ENCODE measurements around the gene PCGF3. TPM values are rescaled to one million over a fixed set of nuclear protein-coding genes. Genes with fewer than 3 reads are reported as not detected.
"Not testable (repeated sequence)": the region's sequence is repeated elsewhere in the genome, so short reads cannot be mapped to it uniquely, and the experiment has no call there.

PCGF3 gene
- total RNA-seq, 1 donor from 2014 or later: 50.3 TPM

GRCh38 chr4:717601-718320, 12.1 kb downstream of the PCGF3 start:
- ATAC-seq: peak; percentile 11
- no peak for DNase-seq (ENCODE audit: low spot score)
- intact Hi-C loops (cut with DNase I): no loop called here

- no peak for DNase-seq (ENCODE audit: low spot score)
- intact Hi-C loops (cut with DNase I): no loop called here
- ATAC-seq: peak; percentile 9
Observed at GRCh38 chr4:718460-718859, 12.8 kb downstream of the PCGF3 start.

- intact Hi-C loops (cut with DNase I): no loop called here
Observed at GRCh38 chr4:720111-720860, 14.7 kb downstream of the PCGF3 start.

GRCh38 chr4:721261-722168, 15.9 kb downstream of the PCGF3 start:
- intact Hi-C loops (cut with DNase I): no loop called here

More at GRCh38 chr4:720111-720860, 14.7 kb downstream of the PCGF3 start:
- no peak for DNase-seq (ENCODE audit: low spot score)
- no peak for ATAC-seq

GRCh38 chr4:722169-722725, 16.6 kb downstream of the PCGF3 start:
- ATAC-seq (no peak), DNase-seq (ENCODE audit: low spot score) (no peak)
- intact Hi-C loops (cut with DNase I): no loop called here

More at GRCh38 chr4:721261-722168, 15.9 kb downstream of the PCGF3 start:
- DNase-seq (ENCODE audit: low spot score): no peak
- peak; percentile 43 for ATAC-seq

GRCh38 chr4:722851-723360, 17.3 kb downstream of the PCGF3 start:
- DNase-seq (ENCODE audit: low spot score) (no peak), ATAC-seq (no peak)
- intact Hi-C loops (cut with DNase I): no loop called here

- DNase-seq (ENCODE audit: low spot score) (no peak), ATAC-seq (peak; percentile 22)
- intact Hi-C loops (cut with DNase I): no loop called here
Observed at GRCh38 chr4:723751-724530, 18.3 kb downstream of the PCGF3 start.

- DNase-seq (ENCODE audit: low spot score) (no peak), ATAC-seq (no peak)
- intact Hi-C loops (cut with DNase I): no loop called here
Observed at GRCh38 chr4:725391-726234, 20.0 kb downstream of the PCGF3 start.

GRCh38 chr4:726235-726787, 20.7 kb downstream of the PCGF3 start:
- intact Hi-C loops (cut with DNase I): no loop called here
- DNase-seq (ENCODE audit: low spot score) (no peak), ATAC-seq (peak; percentile 29)

- DNase-seq (ENCODE audit: low spot score) (no peak), ATAC-seq (peak; percentile 74)
- intact Hi-C loops (cut with DNase I): no loop called here
Observed at GRCh38 chr4:726838-727237, 21.2 kb downstream of the PCGF3 start.

GRCh38 chr4:727576-727975, 21.9 kb downstream of the PCGF3 start:
- no peak for ATAC-seq
- no peak for DNase-seq (ENCODE audit: low spot score)
- intact Hi-C loops (cut with DNase I): no loop called here

GRCh38 chr4:729336-730315, 24.0 kb downstream of the PCGF3 start:
- no peak for DNase-seq (ENCODE audit: low spot score)
- ATAC-seq: no peak
- intact Hi-C loops (cut with DNase I): no loop called here

- no peak for ATAC-seq
Observed at GRCh38 chr4:730511-730910, 24.9 kb downstream of the PCGF3 start.

GRCh38 chr4:730946-731904, 25.6 kb downstream of the PCGF3 start:
- intact Hi-C loops (cut with DNase I); DNase-seq (ENCODE audit: low spot score); ATAC-seq: not testable (repeated sequence)

More at GRCh38 chr4:730511-730910, 24.9 kb downstream of the PCGF3 start:
- no peak for DNase-seq (ENCODE audit: low spot score)
- intact Hi-C loops (cut with DNase I): no loop called here

- intact Hi-C loops (cut with DNase I); DNase-seq (ENCODE audit: low spot score); ATAC-seq: not testable (repeated sequence)
Observed at GRCh38 chr4:731954-732353, 26.3 kb downstream of the PCGF3 start.
